OCI-LY3 (cell line): ENCODE results near the gene ITGA6.

Experiments used
- H2AFZ ChIP-seq: fragments of 200-600, 300-600 bp; shearing (Covaris generic); 2 replicates; pipeline ENCODE4 v1.6.0; 2014; ENCODE audit warnings: antibody characterized with exemption, low read depth, low read length
- H3K27ac ChIP-seq: fragments of 200-600, 300-600 bp; sonication (generic); 2 replicates; pipeline ENCODE4 v1.5.1; 2014; ENCODE audit warnings: mild to moderate bottlenecking, low read length, moderate library complexity, mixed read lengths
- H3K27me3 ChIP-seq: fragments of 200-600, 300-600 bp; sonication (generic); 2 replicates; pipeline ENCODE4 v1.6.1; 2014; ENCODE audit warnings: low read depth, low read length, mixed read lengths
- H3K36me3 ChIP-seq: fragments of 200-600, 300-600 bp; sonication (generic); replicated peaks from 2 replicates; pipeline ENCODE3; 2014; ENCODE audit warnings: low read depth, low read length, mixed read lengths
- H3K4me1 ChIP-seq: fragments of 300-600, 200-600 bp; sonication (generic); 2 replicates; pipeline ENCODE4 v1.6.1; 2014; ENCODE audit warnings: low read length, mixed read lengths
- H3K4me2 ChIP-seq: fragments of 200-600, 300-600 bp; sonication (generic); 2 replicates; pipeline ENCODE4 v1.6.1; 2014; ENCODE audit warnings: low read length, mixed read lengths
- H3K4me3 ChIP-seq: fragments of 300-600, 200-600 bp; sonication (generic); 2 replicates; pipeline ENCODE4 v1.5.1; 2014; ENCODE audit warnings: antibody characterized with exemption, mild to moderate bottlenecking, low read length, moderate library complexity
- H3K79me2 ChIP-seq: fragments of 300-600, 200-600 bp; shearing (Covaris generic); 2 replicates; pipeline ENCODE4 v1.6.1; 2014; ENCODE audit warnings: mild to moderate bottlenecking, low read length, mixed read lengths
- H3K9ac ChIP-seq: fragments of 300-600, 200-600 bp; shearing (Covaris generic); 2 replicates; pipeline ENCODE4 v1.6.0; 2014; ENCODE audit warnings: mild to moderate bottlenecking, low read length, moderate library complexity
- H3K9me3 ChIP-seq: fragments of 200-600, 300-600 bp; shearing (Covaris generic); 2 replicates; pipeline ENCODE4 v1.6.1; 2014; ENCODE audit warnings: low read length, mixed read lengths; ENCODE audit not compliant: insufficient read depth
- H4K20me1 ChIP-seq: fragments of 200-600, 300-600 bp; sonication (generic); 2 replicates; pipeline ENCODE4 v1.6.1; 2016; ENCODE audit warnings: low read length, mixed read lengths; ENCODE audit not compliant: insufficient read depth
- CTCF ChIP-seq: fragments of 200-600, 300-600 bp; sonication (generic); IDR thresholded peaks from 2 replicates; pipeline ENCODE4 v1.5.1; 2014; ENCODE audit warnings: antibody characterized with exemption, low read length, low read depth
- EZH2phosphoT487 ChIP-seq: fragments of 200-600 bp; shearing (Covaris generic); IDR thresholded peaks from 2 replicates; pipeline ENCODE4 v1.6.1; 2018; ENCODE audit warnings: antibody characterized with exemption, mixed run types, low read depth

The ITGA6 gene

DNA sequence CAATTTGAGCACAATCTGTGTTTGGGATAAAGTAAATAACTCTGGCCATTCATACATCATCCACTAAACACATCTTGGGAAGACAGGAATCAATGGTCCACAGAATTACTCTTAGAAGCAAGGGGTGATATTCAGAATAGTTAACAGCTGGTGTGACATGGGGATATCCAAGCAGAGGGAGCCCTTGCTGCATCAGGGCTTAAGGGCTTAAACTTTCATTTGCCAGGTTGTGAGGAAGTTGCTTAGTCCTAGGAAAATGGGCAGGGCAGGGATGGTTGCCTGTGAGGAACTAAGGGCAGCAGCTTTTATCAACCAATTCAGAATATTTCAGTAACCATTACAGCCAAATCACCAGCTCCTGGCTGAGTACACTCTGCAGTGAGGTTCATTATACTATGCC, 2.0 kb upstream of the ITGA6 start:
- Histone ChIP-seq H3K9ac (no peak overlapping the region), H3K4me2 (no peak overlapping the region), H4K20me1 (no peaks in the 10 kb centered on the region), H3K9me3 (no peaks in the 10 kb centered on the region), H3K79me2 (no peaks in the 10 kb centered on the region), H3K27me3 (peaks cover 55% of the 10 kb centered on the region), H3K27ac (no peak overlapping the region), H3K4me1 (no peaks in the 10 kb centered on the region; the same call in 1 of the 2 replicates), H3K36me3 (no peaks in the 10 kb centered on the region), H3K4me3 (no peak overlapping the region), H2AFZ (no peak overlapping the region)
- TF ChIP-seq CTCF: no peak
- TF ChIP-seq EZH2phosphoT487: no peak

DNA sequence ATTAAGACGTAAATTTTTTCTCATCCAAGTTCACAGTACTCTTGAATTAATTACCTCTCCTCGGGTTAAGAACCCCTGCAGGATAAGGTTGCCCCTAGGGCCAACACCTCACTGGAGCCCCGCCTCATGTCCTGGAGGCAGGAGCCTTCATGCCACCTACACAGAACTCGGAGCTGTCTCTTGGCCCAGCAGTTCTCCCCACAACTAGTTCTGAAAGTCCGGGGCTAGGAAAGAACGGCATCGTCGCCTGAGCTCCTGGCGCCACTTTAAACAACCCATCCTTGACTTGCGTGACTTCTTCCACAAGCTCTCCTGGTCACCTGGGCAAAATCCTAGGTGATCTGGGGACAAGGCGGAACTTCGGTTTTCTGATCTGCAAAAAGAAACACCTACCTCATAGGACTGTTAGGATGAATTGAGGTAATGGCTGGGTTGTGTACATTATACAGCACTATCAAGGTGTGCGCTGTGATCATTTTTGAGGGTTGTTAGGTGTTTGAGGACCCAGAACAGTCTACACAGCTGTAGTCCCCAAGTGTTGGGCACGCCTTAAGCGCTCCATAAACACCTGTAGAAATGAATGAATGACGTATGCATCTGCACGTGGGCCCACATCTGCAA, 641 bp upstream of the ITGA6 start:
- Histone ChIP-seq H3K79me2 (no peaks in the 10 kb centered on the region), H3K9ac (no peak overlapping the region), H3K4me3 (peak overlapping the region; percentile 77), H4K20me1 (no peaks in the 10 kb centered on the region), H3K4me1 (no peaks in the 10 kb centered on the region; the same call in 1 of the 2 replicates), H3K36me3 (no peaks in the 10 kb centered on the region), H3K27me3 (peaks cover 55% of the 10 kb centered on the region), H2AFZ (no peak overlapping the region), H3K9me3 (no peaks in the 10 kb centered on the region), H3K27ac (no peak overlapping the region), H3K4me2 (peak overlapping the region; percentile 48)
- no peak for TF ChIP-seq EZH2phosphoT487
- no peak for TF ChIP-seq CTCF

GRCh38 chr2:172427990-172428831, 825 bp downstream of the ITGA6 start:
- no peaks in the 10 kb centered on the region for H3K36me3 ChIP-seq
- H3K79me2 ChIP-seq: no peaks in the 10 kb centered on the region
- peak overlapping the region; percentile 48 for H3K4me2 ChIP-seq
- H3K27ac ChIP-seq: no peak overlapping the region
- H2AFZ ChIP-seq: no peak overlapping the region
- H3K9me3 ChIP-seq: no peaks in the 10 kb centered on the region
- H3K4me1 ChIP-seq: no peaks in the 10 kb centered on the region
- peak overlapping the region; percentile 77 for H3K4me3 ChIP-seq
- no peaks in the 10 kb centered on the region for H4K20me1 ChIP-seq
- peaks cover 70% of the 10 kb centered on the region for H3K27me3 ChIP-seq
- TF ChIP-seq CTCF (no peak), EZH2phosphoT487 (no peak)
- H3K9ac ChIP-seq: no peak overlapping the region; the same call in 1 of the 2 replicates

DNA sequence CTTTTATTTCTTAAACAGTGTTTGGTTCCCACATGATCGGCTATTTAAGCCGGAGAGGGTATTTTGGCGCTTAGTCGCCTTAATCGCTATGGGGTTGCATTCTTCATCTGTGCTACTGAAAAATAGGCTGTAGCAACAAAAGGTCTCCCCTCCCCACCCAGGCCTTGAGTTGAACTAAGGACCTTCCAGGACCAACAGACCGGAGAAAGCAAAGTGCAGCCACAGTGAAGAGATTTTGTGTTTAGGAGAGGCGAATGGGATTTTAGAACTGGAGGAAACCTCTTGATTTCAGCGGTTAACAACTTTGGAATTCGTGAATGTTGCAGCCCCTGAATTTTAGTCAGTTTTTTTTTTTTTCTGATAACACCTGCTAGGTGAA, 1.4 kb downstream of the ITGA6 start:
- no peaks in the 10 kb centered on the region for H3K4me1 ChIP-seq
- peaks cover 76% of the 10 kb centered on the region for H3K27me3 ChIP-seq
- H3K9ac ChIP-seq: no peak overlapping the region
- H2AFZ ChIP-seq: no peak overlapping the region
- H3K36me3 ChIP-seq: no peaks in the 10 kb centered on the region
- no peak overlapping the region for H3K27ac ChIP-seq
- H3K4me3 ChIP-seq: no peak overlapping the region
- H3K4me2 ChIP-seq: no peak overlapping the region
- TF ChIP-seq EZH2phosphoT487 (no peak), CTCF (no peak)
- no peaks in the 10 kb centered on the region for H4K20me1 ChIP-seq
- no peaks in the 10 kb centered on the region for H3K79me2 ChIP-seq
- H3K9me3 ChIP-seq: no peaks in the 10 kb centered on the region
